T-cell (primary cell): ENCODE data around the gene IGBP1. TPM values are rescaled to one million over a fixed set of nuclear protein-coding genes. Genes with fewer than 3 reads are reported as not detected.

Source experiments
- ATAC-seq, 4 experiments: fragments of 200-7000 bp in 3 of 4; fragments of 150-1000 bp in 1 of 4; cut with Tn5 transposase; replicated peaks in 1 of 4; 1 replicate in 3 of 4; 2 replicates in 1 of 4; pipeline ENCODE4 v1.10.0; 2021; ENCODE audit warnings: moderate library complexity in 3 of 4, mild to moderate bottlenecking in 2 of 4, moderate number of reproducible peaks in 1 of 4
- CTCF ChIA-PET, 2 donors: fragments of 300-600 bp; sonication (Branson Sonifier 250); formaldehyde crosslinking; loops; one replicate each; lab custom pipeline; 2022; ENCODE audit warnings: antibody characterized with exemption in 2 of 2; lab: Charles Lee
- POLR2A ChIA-PET, 2 donors: fragments of 300-600 bp; sonication (Branson Sonifier 250); formaldehyde crosslinking; loops; one replicate each; lab custom pipeline; 2022; ENCODE audit warnings: antibody characterized with exemption in 2 of 2; lab: Charles Lee
- DNase-seq, 35 experiments: peaks; one replicate each; pipeline versions ENCODE4 v3.0.0 to v3.0.0-alpha.2; 2013 to 2023
- H3K27ac ChIP-seq: one replicate; pipeline ENCODE4 v1.5.1; 2013; ENCODE audit warnings: low read length
- H3K27me3 ChIP-seq, 2 experiments: replicated peaks in 1 of 2; 1 replicate in 1 of 2; 2 replicates in 1 of 2; pipeline versions ENCODE4 v1.6.1 to v1.7.0; 2013; ENCODE audit warnings: low read length in 1 of 2, mixed read lengths in 1 of 2; ENCODE audit not compliant: control insufficient read depth in 2 of 2, insufficient read depth in 2 of 2; ENCODE audit errors: extremely low read depth in 1 of 2
- H3K36me3 ChIP-seq, 2 donors: 1 replicate in 1 of 2; 2 replicates in 1 of 2; pipeline versions ENCODE4 v1.6.1 to v1.7.0; 2013; ENCODE audit warnings: low read length in 1 of 2; ENCODE audit not compliant: control insufficient read depth in 2 of 2, insufficient read depth in 1 of 2; ENCODE audit errors: extremely low read depth in 1 of 2
- H3K4me1 ChIP-seq, 2 experiments: 1 replicate in 1 of 2; 2 replicates in 1 of 2; pipeline versions ENCODE4 v1.6.1 to v1.7.0; 2013; ENCODE audit warnings: low read length in 2 of 2, mixed read lengths in 1 of 2; ENCODE audit not compliant: insufficient read depth in 2 of 2, control insufficient read depth in 1 of 2; ENCODE audit errors: extremely low read depth in 1 of 2
- H3K4me3 ChIP-seq, 2 donors: 1 replicate in 1 of 2; 2 replicates in 1 of 2; pipeline versions ENCODE4 v1.5.1 to v1.7.0; 2013; ENCODE audit warnings: mild to moderate bottlenecking in 2 of 2, low read length in 1 of 2, moderate library complexity in 1 of 2; ENCODE audit not compliant: control insufficient read depth in 1 of 2; ENCODE audit errors: extremely low read depth in 1 of 2
- H3K9me3 ChIP-seq: 2 replicates; pipeline ENCODE4 v1.7.0; 2013
- H3K27ac Mint-ChIP-seq, 2 donors: one replicate each; pipeline ENCODE4 v1.8.0; 2020 to 2021; ENCODE audit warnings: mild to moderate bottlenecking in 2 of 2, mixed read lengths in 2 of 2
- H3K27me3 Mint-ChIP-seq, 2 donors: one replicate each; pipeline ENCODE4 v1.8.0; 2021 to 2022; ENCODE audit warnings: mixed read lengths in 2 of 2
- H3K36me3 Mint-ChIP-seq: one replicate; pipeline ENCODE4 v1.8.0; 2021; ENCODE audit warnings: mixed read lengths
- H3K4me1 Mint-ChIP-seq, 3 donors: one replicate each; pipeline ENCODE4 v1.8.0; 2020 to 2022; ENCODE audit warnings: mixed read lengths in 3 of 3, mild to moderate bottlenecking in 1 of 3
- H3K4me3 Mint-ChIP-seq, 3 donors: one replicate each; pipeline ENCODE4 v1.8.0; 2020 to 2022; ENCODE audit warnings: mild to moderate bottlenecking in 3 of 3, mixed read lengths in 3 of 3, moderate library complexity in 3 of 3
- H3K9me3 Mint-ChIP-seq, 3 donors: one replicate each; pipeline ENCODE4 v1.8.0; 2020 to 2022; ENCODE audit warnings: mixed read lengths in 3 of 3
- WGBS: methylation state at CpG from one replicate; pipeline ENCODE4 v1.1.5; 2013; ENCODE audit warnings: missing lambda C conversion rate; ENCODE audit not compliant: insufficient coverage; 5-methylcytosine and 5-hydroxymethylcytosine counted together
- total RNA-seq, 35 experiments: library from RNA in 6 of 35; stranded (reverse) in 6 of 35; fragments of 120-200 nt in 1 of 35; gene quantifications; one replicate each; pipeline versions ENCODE4 v1.2.1 to v1.2.4 and lab custom pipeline; 2013 to 2026

Gene IGBP1
- total RNA-seq, 5 donors from 2014 or later (not counting 1 experiment from before 2014, with no cell fraction given) = 50.8 to 61.2 (median 59.1) TPM

DNA sequence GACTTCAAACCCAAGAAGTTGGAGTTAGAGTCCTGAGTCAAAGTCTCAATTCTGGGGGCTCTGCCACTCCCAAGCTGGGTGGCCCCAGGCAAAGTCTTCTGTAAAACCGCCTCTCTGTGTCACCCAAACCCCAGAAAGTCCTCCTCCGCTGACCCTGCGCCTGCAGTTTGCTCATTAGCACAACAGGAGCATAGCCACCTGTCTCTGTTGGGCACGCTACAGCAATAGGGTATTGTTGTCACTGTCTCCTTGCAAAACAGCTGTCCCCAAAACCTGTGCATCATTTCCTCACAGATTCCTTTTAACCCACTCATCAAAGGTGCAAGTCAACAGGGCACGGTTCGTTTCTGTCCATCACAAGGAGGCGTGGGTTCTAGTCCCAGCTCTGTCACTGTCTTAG, 36.0 kb downstream of the IGBP1 start:
- Mint-ChIP-seq H3K27ac (no peak overlapping the region), H3K27me3 (peaks cover 0 to 5% of the 10 kb centered on the region in 2 donors), H3K4me1 (no peaks in the 10 kb centered on the region), H3K36me3 (peaks cover 10% of the 10 kb centered on the region), H3K9me3 (no peaks in the 10 kb centered on the region), H3K4me3 (no peak overlapping the region)
- ATAC-seq (no peak), DNase-seq (no peak)
- Histone ChIP-seq H3K4me3 (no peak overlapping the region), H3K9me3 (no peaks in the 10 kb centered on the region), H3K4me1 (no peaks in the 10 kb centered on the region), H3K27ac (no peak overlapping the region), H3K36me3 (peaks cover 0 to 3% of the 10 kb centered on the region in 2 donors), H3K27me3 (no peaks in the 10 kb centered on the region)
- 94% methylated on average over 3 of the region's 7 CpGs for whole genome bisulfite sequencing
- ChIA-PET CTCF (no interaction called here), POLR2A (no interaction called here)

- no peaks in the 10 kb centered on the region for H3K27me3 ChIP-seq
- H3K27me3 Mint-ChIP-seq = peaks cover 0 to 9% of the 10 kb centered on the region in 2 donors
- H3K27ac Mint-ChIP-seq = no peak overlapping the region
- no peak overlapping the region for H3K27ac ChIP-seq
- no peak overlapping the region for H3K4me3 Mint-ChIP-seq
- DNase-seq (no peak), ATAC-seq (no peak)
- H3K9me3 ChIP-seq = no peaks in the 10 kb centered on the region
- ChIA-PET POLR2A (no interaction called here), CTCF (no interaction called here)
- no peaks in the 10 kb centered on the region for H3K4me1 Mint-ChIP-seq
- no peaks in the 10 kb centered on the region for H3K9me3 Mint-ChIP-seq
- peaks cover 4% of the 10 kb centered on the region for H3K36me3 Mint-ChIP-seq
- no peak overlapping the region for H3K4me3 ChIP-seq
- no peaks in the 10 kb centered on the region for H3K36me3 ChIP-seq
- 73% methylated on average over 2 of the region's 2 CpGs for WGBS
- no peaks in the 10 kb centered on the region for H3K4me1 ChIP-seq
These were observed 38.4 kb downstream of the IGBP1 start for GRCh38 chrX:70171624-70172023.

DNA sequence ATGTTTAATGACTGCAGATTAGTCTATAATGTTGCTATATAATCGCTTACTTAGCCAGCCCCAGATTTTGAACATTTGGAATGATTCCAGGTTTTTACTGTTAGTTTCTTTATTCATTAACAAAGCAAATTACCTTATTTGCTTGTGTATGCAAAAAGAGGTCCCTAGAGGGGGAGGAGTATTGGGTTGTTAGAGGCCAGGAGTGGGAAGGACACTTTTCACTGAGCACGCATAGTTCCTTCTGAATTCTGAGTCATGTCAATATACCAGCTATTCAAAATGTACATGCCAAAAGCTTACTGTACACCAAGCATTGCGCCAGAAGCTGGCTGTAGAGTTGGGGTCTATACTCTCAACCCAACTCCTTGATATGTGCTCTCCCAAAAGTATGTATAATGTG, 39.0 kb downstream of the IGBP1 start:
- ATAC-seq (no peak), DNase-seq (no peak)
- Histone ChIP-seq H3K36me3 (no peaks in the 10 kb centered on the region), H3K4me3 (no peak overlapping the region), H3K4me1 (no peaks in the 10 kb centered on the region), H3K9me3 (no peaks in the 10 kb centered on the region), H3K27ac (no peak overlapping the region), H3K27me3 (no peaks in the 10 kb centered on the region)
- H3K4me3 Mint-ChIP-seq = no peak overlapping the region
- WGBS = no CpG with 5 or more reads among the region's 3 CpGs
- ChIA-PET CTCF (no interaction called here), POLR2A (no interaction called here)
- H3K4me1 Mint-ChIP-seq = no peaks in the 10 kb centered on the region
- no peaks in the 10 kb centered on the region for H3K9me3 Mint-ChIP-seq
- peaks cover under 1% of the 10 kb centered on the region for H3K36me3 Mint-ChIP-seq
- H3K27me3 Mint-ChIP-seq = peaks cover 0 to 9% of the 10 kb centered on the region in 2 donors
- H3K27ac Mint-ChIP-seq = no peak overlapping the region

DNA sequence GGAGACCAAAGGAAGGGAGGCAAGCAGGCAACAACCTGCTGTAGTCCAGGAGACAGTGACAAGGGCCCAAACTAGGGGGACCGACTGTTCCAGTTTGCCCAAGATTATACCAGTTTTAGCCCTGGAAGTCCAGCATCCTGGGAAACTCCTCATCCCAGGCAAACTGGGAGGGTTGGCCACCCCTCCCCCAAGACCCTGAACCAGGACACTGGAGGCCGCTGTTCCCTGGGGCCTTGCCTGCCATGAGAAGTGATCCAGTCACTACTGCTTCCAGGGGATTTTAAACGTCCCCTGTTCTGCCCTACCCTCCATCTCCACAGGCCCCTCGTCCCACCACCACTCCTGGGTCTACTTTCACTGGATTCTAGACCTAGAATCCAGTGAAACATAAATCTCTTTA, 39.7 kb downstream of the IGBP1 start:
- Histone ChIP-seq H3K27ac (no peak overlapping the region), H3K27me3 (no peaks in the 10 kb centered on the region), H3K4me3 (no peak overlapping the region), H3K9me3 (no peaks in the 10 kb centered on the region), H3K36me3 (no peaks in the 10 kb centered on the region), H3K4me1 (no peaks in the 10 kb centered on the region)
- no peak for ATAC-seq
- no peaks in the 10 kb centered on the region for H3K9me3 Mint-ChIP-seq
- H3K4me1 Mint-ChIP-seq = no peaks in the 10 kb centered on the region
- no peak overlapping the region for H3K27ac Mint-ChIP-seq
- no peak overlapping the region for H3K4me3 Mint-ChIP-seq
- CTCF ChIA-PET = no interaction called here
- POLR2A ChIA-PET = no interaction called here
- WGBS = 60% methylated on average over 1 of the region's 4 CpGs
- no peaks in the 10 kb centered on the region for H3K36me3 Mint-ChIP-seq
- H3K27me3 Mint-ChIP-seq = peaks cover 0 to 9% of the 10 kb centered on the region in 2 donors
- no peak for DNase-seq

DNA sequence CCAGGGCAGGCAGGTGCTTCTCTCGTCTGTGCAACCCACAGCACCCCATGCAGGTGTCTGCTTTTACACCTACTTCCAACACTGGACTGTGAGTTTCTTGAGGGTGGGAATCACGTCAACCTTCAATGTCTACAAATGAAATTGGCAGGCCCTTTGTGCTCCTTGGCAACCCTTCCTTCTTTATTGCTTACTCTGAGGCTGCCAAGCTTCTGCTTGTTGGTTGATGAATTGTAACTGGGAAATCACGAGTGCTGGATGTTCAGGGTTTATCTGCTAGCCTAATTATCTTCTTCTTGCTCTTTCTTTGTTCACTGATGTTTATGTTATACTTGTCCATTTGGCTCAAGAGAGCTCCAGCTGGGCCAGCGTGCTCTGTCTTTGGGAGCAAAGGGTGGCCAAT, 41.5 kb downstream of the IGBP1 start:
- no peak overlapping the region for H3K27ac ChIP-seq
- no peaks in the 10 kb centered on the region for H3K9me3 ChIP-seq
- POLR2A ChIA-PET = no interaction called here
- no peaks in the 10 kb centered on the region for H3K36me3 ChIP-seq
- H3K36me3 Mint-ChIP-seq = no peaks in the 10 kb centered on the region
- peaks cover 0 to 9% of the 10 kb centered on the region in 2 donors for H3K27me3 Mint-ChIP-seq
- no peaks in the 10 kb centered on the region for H3K9me3 Mint-ChIP-seq
- WGBS = no CpG with 5 or more reads among the region's 4 CpGs
- no peaks in the 10 kb centered on the region for H3K27me3 ChIP-seq
- no peaks in the 10 kb centered on the region for H3K4me1 ChIP-seq
- H3K4me3 Mint-ChIP-seq = no peak overlapping the region
- H3K4me1 Mint-ChIP-seq = no peaks in the 10 kb centered on the region
- DNase-seq (no peak), ATAC-seq (no peak)
- H3K27ac Mint-ChIP-seq = no peak overlapping the region
- CTCF ChIA-PET = no interaction called here
- no peak overlapping the region for H3K4me3 ChIP-seq

- Mint-ChIP-seq H3K9me3 (no peaks in the 10 kb centered on the region), H3K36me3 (no peaks in the 10 kb centered on the region), H3K4me3 (no peak overlapping the region), H3K27ac (no peak overlapping the region), H3K4me1 (no peaks in the 10 kb centered on the region), H3K27me3 (peaks cover 0 to 9% of the 10 kb centered on the region in 2 donors)
- Histone ChIP-seq H3K27me3 (no peaks in the 10 kb centered on the region), H3K36me3 (no peaks in the 10 kb centered on the region), H3K27ac (no peak overlapping the region), H3K4me3 (no peak overlapping the region), H3K4me1 (no peaks in the 10 kb centered on the region), H3K9me3 (no peaks in the 10 kb centered on the region)
- POLR2A ChIA-PET = interaction anchor here in 1 of 2 donors (0.5 kb wide), 1 partner anchor 138 kb away, joined by 3 read pairs; no protein-coding TSS in a partner anchor
- CTCF ChIA-PET = no interaction called here
- WGBS = no CpG with 5 or more reads among the region's 7 CpGs
- ATAC-seq (no peak), DNase-seq (no peak)
These were observed 42.1 kb downstream of the IGBP1 start for GRCh38 chrX:70175338-70175737.

GRCh38 chrX:70176938-70177533, 43.8 kb downstream of the IGBP1 start, which contains the start of gene DGAT2L6:
Gene DGAT2L6, plus strand, starts transcription at chrX:70177483. Its CDS starts 100 bp downstream, at chrX:70177583.
- DNase-seq = no peak
- Histone ChIP-seq H3K36me3 (no peaks in the 10 kb centered on the region), H3K27ac (no peak within 1 kb of the TSS), H3K4me3 (no peak within 1 kb of the TSS), H3K9me3 (no peaks in the 10 kb centered on the region), H3K27me3 (no peaks in the 10 kb centered on the region), H3K4me1 (no peaks in the 10 kb centered on the region)
- H3K9me3 Mint-ChIP-seq = no peaks in the 10 kb centered on the region
- H3K4me3 Mint-ChIP-seq = no peak within 1 kb of the TSS
- no peaks in the 10 kb centered on the region for H3K36me3 Mint-ChIP-seq
- H3K4me1 Mint-ChIP-seq = no peaks in the 10 kb centered on the region
- H3K27ac Mint-ChIP-seq = no peak within 1 kb of the TSS
- POLR2A ChIA-PET = no interaction called here
- CTCF ChIA-PET = no interaction called here
- no peak for ATAC-seq
- WGBS = 80% methylated on average over 2 of the region's 7 CpGs
- peaks cover 0 to 9% of the 10 kb centered on the region in 2 donors for H3K27me3 Mint-ChIP-seq
